Osteoblast (primary cell): ENCODE measurements around the gene SLC22A2. TPM values are rescaled to one million over a fixed set of nuclear protein-coding genes. Genes with fewer than 3 reads are reported as not detected.

Experiments
- DNase-seq: peaks from one replicate; pipeline ENCODE4 v3.0.0; 2011; ENCODE audit warnings: low spot score, mixed read lengths; ENCODE audit not compliant: insufficient read length; ENCODE audit errors: missing footprints
- H2AFZ ChIP-seq: 2 replicates; pipeline ENCODE4 v1.6.0; 2011; ENCODE audit warnings: mild to moderate bottlenecking, low read length
- H3K27ac ChIP-seq: 2 replicates; pipeline ENCODE4 v1.5.1; 2011; ENCODE audit warnings: mild to moderate bottlenecking, low read depth, low read length, moderate library complexity
- H3K27me3 ChIP-seq: 2 replicates; pipeline ENCODE4 v1.6.0; 2012; ENCODE audit warnings: mild to moderate bottlenecking, control low read depth, inconsistent platforms, low read length, moderate library complexity; ENCODE audit not compliant: insufficient read depth
- H3K36me3 ChIP-seq: 2 replicates; pipeline ENCODE4 v1.5.1; 2011; ENCODE audit warnings: mild to moderate bottlenecking, low read length, control low read depth, moderate library complexity; ENCODE audit not compliant: insufficient read depth
- H3K4me1 ChIP-seq: 2 replicates; pipeline ENCODE4 v1.5.1; 2011; ENCODE audit warnings: mild to moderate bottlenecking, low read length, control low read depth, moderate library complexity; ENCODE audit not compliant: insufficient read depth
- H3K4me2 ChIP-seq: 2 replicates; pipeline ENCODE4 v1.6.0; 2011; ENCODE audit warnings: mild to moderate bottlenecking, low read length; ENCODE audit not compliant: insufficient read depth
- H3K4me3 ChIP-seq: fragments of 200-600 bp; sonication (generic); 3 replicates; pipeline ENCODE4 v1.5.1; 2012; ENCODE audit warnings: mild to moderate bottlenecking, low read length, inconsistent platforms; ENCODE audit not compliant: insufficient read depth
- H3K79me2 ChIP-seq: 2 replicates; pipeline ENCODE4 v1.6.0; 2012; ENCODE audit warnings: mild to moderate bottlenecking, low read length, control low read depth, inconsistent platforms; ENCODE audit not compliant: insufficient read depth
- H3K9me3 ChIP-seq: 2 replicates; pipeline ENCODE4 v1.5.1; 2011; ENCODE audit warnings: low read depth, low read length, control low read depth
- H4K20me1 ChIP-seq: 2 replicates; pipeline ENCODE4 v1.6.0; 2012; ENCODE audit warnings: mild to moderate bottlenecking, low read length, control low read depth; ENCODE audit not compliant: insufficient read depth
- CTCF ChIP-seq: IDR thresholded peaks from 2 replicates; pipeline ENCODE4 v1.5.1; 2011; ENCODE audit warnings: mild to moderate bottlenecking, low read depth, low read length, moderate library complexity; ENCODE audit errors: extremely low read depth
- total RNA-seq: library from RNA; depleted of rRNA; stranded (reverse); fragments of >200 nt; gene quantifications from 2 replicates; pipeline ENCODE4 v1.2.3, GENCODE V29; 2012

Gene SLC22A2
- total RNA-seq, 1 donor: under 0.01 TPM

GRCh38 chr6:160217863-160218262 is 40.8 kb downstream of the SLC22A2 start:
- Histone ChIP-seq H3K27ac (no peak overlapping the region), H3K79me2 (no peaks in the 10 kb centered on the region), H2AFZ (no peak overlapping the region), H3K4me3 (no peak overlapping the region), H3K9me3 (no peaks in the 10 kb centered on the region), H3K36me3 (no peaks in the 10 kb centered on the region), H3K27me3 (peaks cover 9% of the 10 kb centered on the region), H3K4me2 (no peak overlapping the region), H4K20me1 (no peaks in the 10 kb centered on the region), H3K4me1 (peaks cover 5% of the 10 kb centered on the region)
- no peak for DNase-seq
- no peak for TF ChIP-seq CTCF

- Histone ChIP-seq H3K9me3 (no peaks in the 10 kb centered on the region), H3K27ac (no peak overlapping the region), H3K27me3 (peaks cover 9% of the 10 kb centered on the region), H4K20me1 (no peaks in the 10 kb centered on the region), H3K36me3 (no peaks in the 10 kb centered on the region), H2AFZ (no peak overlapping the region), H3K4me3 (no peak overlapping the region), H3K4me2 (no peak overlapping the region), H3K4me1 (peaks cover 5% of the 10 kb centered on the region), H3K79me2 (no peaks in the 10 kb centered on the region)
- TF ChIP-seq CTCF: no peak
- DNase-seq: no peak
Measured at GRCh38 chr6:160217073-160217472, 41.5 kb downstream of the SLC22A2 start.

GRCh38 chr6:160215232-160215631 is 43.4 kb downstream of the SLC22A2 start:
- no peak for DNase-seq
- H3K27ac ChIP-seq: no peak overlapping the region
- no peak overlapping the region for H2AFZ ChIP-seq
- no peak for TF ChIP-seq CTCF
- no peak overlapping the region for H3K4me3 ChIP-seq
- no peaks in the 10 kb centered on the region for H4K20me1 ChIP-seq
- H3K36me3 ChIP-seq: no peaks in the 10 kb centered on the region
- peaks cover 9% of the 10 kb centered on the region for H3K27me3 ChIP-seq
- peaks cover 5% of the 10 kb centered on the region for H3K4me1 ChIP-seq
- H3K79me2 ChIP-seq: no peaks in the 10 kb centered on the region
- no peak overlapping the region for H3K4me2 ChIP-seq
- H3K9me3 ChIP-seq: no peaks in the 10 kb centered on the region

- Histone ChIP-seq H4K20me1 (no peaks in the 10 kb centered on the region), H3K4me3 (no peak overlapping the region), H3K36me3 (no peaks in the 10 kb centered on the region), H3K9me3 (no peaks in the 10 kb centered on the region), H3K4me2 (no peak overlapping the region), H3K27me3 (no peaks in the 10 kb centered on the region), H3K79me2 (no peaks in the 10 kb centered on the region), H2AFZ (no peak overlapping the region), H3K27ac (no peak overlapping the region), H3K4me1 (peaks cover 8% of the 10 kb centered on the region)
- DNase-seq: no peak
- no peak for TF ChIP-seq CTCF
Measured at GRCh38 chr6:160207618-160208017, 51.0 kb downstream of the SLC22A2 start.
